ENCODE measurements around the gene JMJD1C. TPM values are rescaled to one million over a fixed set of nuclear protein-coding genes. Genes with fewer than 3 reads are reported as not detected.

The JMJD1C gene
- total and polyA plus RNA-seq, 2 donors (not counting 3 experiments of a cell fraction or from before 2014, with no cell fraction given): 32.1 to 97.1 TPM

DNA sequence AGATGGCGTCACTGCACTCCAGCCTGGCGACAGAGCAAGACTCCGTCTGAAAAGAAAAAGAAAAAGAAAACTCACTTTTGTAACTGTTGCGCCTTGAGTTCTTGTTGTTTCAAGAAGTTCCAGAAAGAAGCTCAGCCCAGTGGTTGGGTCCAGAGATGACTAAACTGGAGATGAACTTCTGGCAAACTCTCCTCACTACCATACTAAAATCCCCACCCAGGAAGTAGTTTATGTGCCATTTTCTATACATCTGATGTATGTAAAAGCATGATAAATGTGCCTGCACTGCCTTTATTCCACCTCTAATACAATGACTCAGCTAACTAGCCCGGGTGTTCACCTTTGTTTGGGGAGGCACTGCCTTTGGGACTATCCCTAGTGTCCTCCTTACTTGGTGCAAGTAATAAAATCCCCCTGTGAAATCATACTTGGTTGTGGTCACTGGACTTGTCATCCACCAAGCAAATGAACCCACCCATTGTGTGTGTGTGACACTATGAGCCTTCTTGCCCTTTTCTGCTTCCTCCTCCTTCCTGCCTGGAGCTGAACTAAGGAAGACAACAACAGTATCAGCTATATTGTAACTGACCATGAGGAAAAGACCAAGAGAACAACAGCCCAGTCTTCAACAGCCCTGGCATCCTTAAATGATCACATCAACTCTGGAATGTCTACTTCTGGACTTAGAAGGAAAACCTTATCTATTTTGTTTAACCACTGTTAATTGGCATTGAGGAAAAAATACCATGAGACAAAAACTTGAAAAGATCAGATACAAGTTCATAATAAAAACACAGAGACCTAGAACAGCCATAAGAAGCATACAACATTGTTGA is 33.6 kb downstream of the JMJD1C start:
- Histone ChIP-seq H3K79me2 (ENCODE audit: control insufficient read depth, insufficient read depth, low read length) (peaks cover 76% of the 10 kb centered on the region), H3K9me1 (replicated peaks; ENCODE audit: control insufficient read depth, extremely low read depth, insufficient read depth, low read length) (no peaks in the 10 kb centered on the region), H3K27ac (ENCODE audit: insufficient read depth, low read depth, low read length) (peak overlapping the region; percentile 92), H3K4me2 (ENCODE audit: insufficient read depth, low read length) (peak overlapping the region; percentile 59), H3K9me3 (replicated peaks; ENCODE audit: control insufficient read depth, insufficient read depth, low read length) (no peaks in the 10 kb centered on the region), H3K9ac (replicated peaks; ENCODE audit: extremely low read depth, insufficient read depth, low read length) (peak overlapping the region; percentile 30), H3K27me3 (ENCODE audit: control insufficient read depth in 2 of 2, insufficient read depth in 2 of 2, low read length in 2 of 2) (no peaks in the 10 kb centered on the region), H3K36me3 (ENCODE audit: control insufficient read depth in 2 of 2, extremely low read depth in 1 of 2, insufficient read depth in 2 of 2, low read length in 2 of 2) (no peaks in the 10 kb centered on the region), H2AFZ (ENCODE audit: low read depth, low read length) (no peak overlapping the region), H3K4me3 (replicated peaks in 1 of 3; ENCODE audit: insufficient read depth in 1 of 3, low read depth in 1 of 3, low read length in 3 of 3) (no peak overlapping the region), H3K4me1 (ENCODE audit: control insufficient read depth, extremely low read depth, insufficient read depth, low read length) (peaks cover 55% of the 10 kb centered on the region), H4K20me1 (replicated peaks; ENCODE audit: control insufficient read depth, extremely low read depth, insufficient read depth, low read length) (no peaks in the 10 kb centered on the region)
- dilution Hi-C loops (cut with MboI; ENCODE audit: extremely low pct_ligation_motif_present, low sequenced_read_pairs): no loop called here
- TSS peak; percentile 17 for BruUV-seq (replicated peaks)
- ChIA-PET POLR2A (interaction anchor here (0.8 to 1.0 kb wide), 2 partner anchors 23 to 170 kb away, joined by 3 read pairs; no protein-coding TSS in a partner anchor), CTCF (interaction anchor here (1.1 to 3.1 kb wide), 5 partner anchors 197 to 288 kb away, joined by 3 to 8 read pairs (median 4); no protein-coding TSS in a partner anchor)
- peak; percentile 46 for TF ChIP-seq FOS (IDR thresholded peaks at IDR 0.05; ENCODE audit: borderline replicate concordance, insufficient read depth, low read length)
- TF ChIP-seq, protein P1, sequence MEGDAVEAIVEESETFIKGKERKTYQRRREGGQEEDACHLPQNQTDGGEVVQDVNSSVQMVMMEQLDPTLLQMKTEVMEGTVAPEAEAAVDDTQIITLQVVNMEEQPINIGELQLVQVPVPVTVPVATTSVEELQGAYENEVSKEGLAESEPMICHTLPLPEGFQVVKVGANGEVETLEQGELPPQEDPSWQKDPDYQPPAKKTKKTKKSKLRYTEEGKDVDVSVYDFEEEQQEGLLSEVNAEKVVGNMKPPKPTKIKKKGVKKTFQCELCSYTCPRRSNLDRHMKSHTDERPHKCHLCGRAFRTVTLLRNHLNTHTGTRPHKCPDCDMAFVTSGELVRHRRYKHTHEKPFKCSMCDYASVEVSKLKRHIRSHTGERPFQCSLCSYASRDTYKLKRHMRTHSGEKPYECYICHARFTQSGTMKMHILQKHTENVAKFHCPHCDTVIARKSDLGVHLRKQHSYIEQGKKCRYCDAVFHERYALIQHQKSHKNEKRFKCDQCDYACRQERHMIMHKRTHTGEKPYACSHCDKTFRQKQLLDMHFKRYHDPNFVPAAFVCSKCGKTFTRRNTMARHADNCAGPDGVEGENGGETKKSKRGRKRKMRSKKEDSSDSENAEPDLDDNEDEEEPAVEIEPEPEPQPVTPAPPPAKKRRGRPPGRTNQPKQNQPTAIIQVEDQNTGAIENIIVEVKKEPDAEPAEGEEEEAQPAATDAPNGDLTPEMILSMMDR (IDR thresholded peaks at IDR 0.05; ENCODE audit: extremely low read depth in 1 of 2, insufficient read depth in 1 of 2, low read depth in 1 of 2, low read length in 2 of 2): no peak
- no peak for TF ChIP-seq MAX (IDR thresholded peaks at IDR 0.05; ENCODE audit: insufficient read depth, insufficient read length)
- TF ChIP-seq POLR2A (IDR thresholded peaks at IDR 0.05; ENCODE audit: low read depth, low read length): no peak
- peak; percentile 34 for TF ChIP-seq GATA2 (IDR thresholded peaks at IDR 0.05; ENCODE audit: insufficient read depth, insufficient read length, low read depth, low read length)
- no peak for TF ChIP-seq EZH2 (IDR thresholded peaks at IDR 0.05; ENCODE audit: borderline replicate concordance, low read depth, low read length, severe bottlenecking)
- no peak for TF ChIP-seq MYC (IDR thresholded peaks at IDR 0.05; ENCODE audit: low read depth, low read length)
- no peak for TF ChIP-seq POLR2AphosphoS5 (IDR thresholded peaks at IDR 0.05; ENCODE audit: insufficient read depth, low read depth, low read length)
- TF ChIP-seq JUN (IDR thresholded peaks at IDR 0.05; ENCODE audit: borderline replicate concordance, insufficient read depth, insufficient read length, low read depth): peak; percentile 23
- intact Hi-C loops (cut with micrococcal nuclease): loop anchor here (1.0 to 2.0 kb wide), 6 partner anchors 17 to 281 kb away; partner anchors contain the start of gene JMJD1C
- FAIRE-seq: peak; percentile 76
- DNase-seq (ENCODE audit: low read depth, low spot score): peak; percentile 89

All from endothelial cell of umbilical vein (primary cell).